ENCODE results near the gene AP5Z1. TPM values are rescaled to one million over a fixed set of nuclear protein-coding genes. Genes with fewer than 3 reads are reported as not detected.
"Not testable (repeated sequence)": the region's sequence is repeated elsewhere in the genome, so short reads cannot be mapped to it uniquely, and the experiment has no call there.

The AP5Z1 gene
- total RNA-seq, 1 experiment from 2014 or later = 26.5 TPM

DNA sequence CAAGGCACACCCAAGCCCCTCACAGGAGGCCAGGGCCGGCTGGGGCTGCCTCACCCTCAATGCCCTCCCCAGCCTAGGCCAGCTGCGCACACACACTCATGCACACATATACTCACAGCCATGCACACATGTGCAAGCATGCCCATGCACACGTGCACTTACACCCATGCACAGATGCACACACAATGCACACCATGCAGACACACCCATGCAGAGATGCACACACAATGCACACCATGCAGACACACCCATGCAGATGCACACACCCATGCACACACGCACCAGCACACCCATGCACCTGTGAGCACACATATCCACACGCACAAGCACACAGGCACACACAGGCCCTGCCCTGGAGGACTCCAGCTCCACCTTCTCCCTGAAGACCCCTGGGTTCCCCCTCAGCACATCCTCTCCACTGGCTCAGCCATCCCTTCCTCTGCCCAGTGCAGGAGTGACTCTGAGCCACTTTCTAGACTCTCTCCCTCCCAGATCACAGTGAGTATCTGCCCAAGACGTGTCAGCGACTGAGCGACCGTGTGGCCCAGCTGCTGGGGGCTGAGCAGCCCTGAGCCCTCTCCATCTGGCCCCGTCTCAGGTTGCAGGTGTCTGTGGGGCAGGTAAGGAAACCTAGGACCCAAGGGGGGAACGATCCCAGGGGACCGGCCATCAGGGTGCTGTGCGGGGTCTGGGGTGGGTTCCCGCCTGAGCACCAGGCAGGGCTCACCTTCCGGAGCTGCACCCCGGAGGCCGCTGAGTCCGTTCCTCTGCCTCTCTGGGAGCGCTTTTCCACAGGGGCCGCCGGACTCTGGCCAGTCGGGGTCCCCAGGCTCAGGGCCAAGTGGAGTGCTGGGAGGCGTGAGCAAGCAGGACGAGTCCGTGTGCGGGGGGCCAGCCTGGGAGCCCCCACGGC lies 25.8 kb downstream of the AP5Z1 start:
- H3K36me3 Mint-ChIP-seq (ENCODE audit: insufficient read depth, unreplicated experiment) = peaks cover 10% of the 10 kb centered on the region
- CTCF ChIA-PET = interaction anchor here (0.8 kb wide), 1 partner anchor 14 kb away, joined by 4 read pairs; no protein-coding TSS in a partner anchor
- no peak overlapping the region for H3K4me3 Mint-ChIP-seq (ENCODE audit: unreplicated experiment)
- POLR2A ChIA-PET = no interaction called here
- peaks cover 1% of the 10 kb centered on the region for H3K27me3 Mint-ChIP-seq (ENCODE audit: insufficient read depth, unreplicated experiment)
- no peak overlapping the region for H3K27ac Mint-ChIP-seq (ENCODE audit: low read depth, unreplicated experiment)
- no TSS peak for BruUV-seq (replicated peaks)
- intact Hi-C loops (cut with micrococcal nuclease) = no loop called here
- no peak for DNase-seq (ENCODE audit: unreplicated experiment)
- no peaks in the 10 kb centered on the region for H3K4me1 Mint-ChIP-seq (ENCODE audit: insufficient read depth, unreplicated experiment)
- TF ChIP-seq, protein P1, sequence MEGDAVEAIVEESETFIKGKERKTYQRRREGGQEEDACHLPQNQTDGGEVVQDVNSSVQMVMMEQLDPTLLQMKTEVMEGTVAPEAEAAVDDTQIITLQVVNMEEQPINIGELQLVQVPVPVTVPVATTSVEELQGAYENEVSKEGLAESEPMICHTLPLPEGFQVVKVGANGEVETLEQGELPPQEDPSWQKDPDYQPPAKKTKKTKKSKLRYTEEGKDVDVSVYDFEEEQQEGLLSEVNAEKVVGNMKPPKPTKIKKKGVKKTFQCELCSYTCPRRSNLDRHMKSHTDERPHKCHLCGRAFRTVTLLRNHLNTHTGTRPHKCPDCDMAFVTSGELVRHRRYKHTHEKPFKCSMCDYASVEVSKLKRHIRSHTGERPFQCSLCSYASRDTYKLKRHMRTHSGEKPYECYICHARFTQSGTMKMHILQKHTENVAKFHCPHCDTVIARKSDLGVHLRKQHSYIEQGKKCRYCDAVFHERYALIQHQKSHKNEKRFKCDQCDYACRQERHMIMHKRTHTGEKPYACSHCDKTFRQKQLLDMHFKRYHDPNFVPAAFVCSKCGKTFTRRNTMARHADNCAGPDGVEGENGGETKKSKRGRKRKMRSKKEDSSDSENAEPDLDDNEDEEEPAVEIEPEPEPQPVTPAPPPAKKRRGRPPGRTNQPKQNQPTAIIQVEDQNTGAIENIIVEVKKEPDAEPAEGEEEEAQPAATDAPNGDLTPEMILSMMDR (IDR thresholded peaks at IDR 0.05; ENCODE audit: unreplicated experiment) = no peak
- H3K9me3 Mint-ChIP-seq (ENCODE audit: unreplicated experiment) = no peaks in the 10 kb centered on the region

- Mint-ChIP-seq H3K4me1 (ENCODE audit: insufficient read depth, unreplicated experiment) (no peaks in the 10 kb centered on the region), H3K4me3 (ENCODE audit: unreplicated experiment) (no peak overlapping the region), H3K36me3 (ENCODE audit: insufficient read depth, unreplicated experiment) (peaks cover 10% of the 10 kb centered on the region), H3K9me3 (ENCODE audit: unreplicated experiment) (no peaks in the 10 kb centered on the region), H3K27me3 (ENCODE audit: insufficient read depth, unreplicated experiment) (peaks cover 8% of the 10 kb centered on the region), H3K27ac (ENCODE audit: low read depth, unreplicated experiment) (no peak overlapping the region)
- TF ChIP-seq, protein P1 (IDR thresholded peaks at IDR 0.05; ENCODE audit: unreplicated experiment) = no peak
- ChIA-PET POLR2A (no interaction called here), CTCF (no interaction called here)
- BruUV-seq (replicated peaks) = no TSS peak
- no peak for DNase-seq (ENCODE audit: unreplicated experiment)
- intact Hi-C loops (cut with micrococcal nuclease) = no loop called here
Measured at GRCh38 chr7:4801839-4802231, 26.4 kb downstream of the AP5Z1 start.

DNA sequence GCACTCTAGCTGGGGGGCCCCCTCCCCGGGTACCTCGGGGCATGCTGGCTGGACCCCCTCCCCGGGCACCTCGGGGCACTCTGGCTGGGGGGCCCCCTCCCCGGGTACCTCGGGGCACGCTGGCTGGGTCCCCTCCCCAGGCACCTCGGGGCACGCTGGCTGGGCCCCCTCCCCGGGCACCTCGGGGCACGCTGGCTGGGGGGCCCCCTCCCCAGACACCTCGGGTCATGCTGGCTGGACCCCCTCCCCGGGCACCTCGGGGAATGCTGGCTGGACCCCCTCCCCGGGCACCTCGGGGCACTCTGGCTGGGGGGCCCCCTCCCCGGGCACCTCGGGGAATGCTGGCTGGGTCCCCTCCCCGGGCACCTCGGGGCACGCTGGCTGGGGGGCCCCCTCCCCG lies 27.2 kb downstream of the AP5Z1 start:
- H3K27ac Mint-ChIP-seq (ENCODE audit: low read depth, unreplicated experiment); BruUV-seq (replicated peaks); intact Hi-C loops (cut with micrococcal nuclease); DNase-seq (ENCODE audit: unreplicated experiment); CTCF ChIA-PET; H3K4me1 Mint-ChIP-seq (ENCODE audit: insufficient read depth, unreplicated experiment); POLR2A ChIA-PET; H3K9me3 Mint-ChIP-seq (ENCODE audit: unreplicated experiment); H3K4me3 Mint-ChIP-seq (ENCODE audit: unreplicated experiment): not testable (repeated sequence)
- Mint-ChIP-seq H3K27me3 (ENCODE audit: insufficient read depth, unreplicated experiment) (peaks cover 15% of the 10 kb centered on the region), H3K36me3 (ENCODE audit: insufficient read depth, unreplicated experiment) (peaks cover 10% of the 10 kb centered on the region)

GRCh38 chr7:4803397-4804241 lies 28.2 kb downstream of the AP5Z1 start:
- no peaks in the 10 kb centered on the region for H3K4me1 Mint-ChIP-seq (ENCODE audit: insufficient read depth, unreplicated experiment)
- H3K36me3 Mint-ChIP-seq (ENCODE audit: insufficient read depth, unreplicated experiment) = peaks cover 6% of the 10 kb centered on the region

More at GRCh38 chr7:4803397-4804241, 28.2 kb downstream of the AP5Z1 start:
- no peak for DNase-seq (ENCODE audit: unreplicated experiment)
- H3K27ac Mint-ChIP-seq (ENCODE audit: low read depth, unreplicated experiment) = no peak overlapping the region
- intact Hi-C loops (cut with micrococcal nuclease) = no loop called here
- no peaks in the 10 kb centered on the region for H3K9me3 Mint-ChIP-seq (ENCODE audit: unreplicated experiment)
- POLR2A ChIA-PET = no interaction called here
- CTCF ChIA-PET = no interaction called here
- H3K27me3 Mint-ChIP-seq (ENCODE audit: insufficient read depth, unreplicated experiment) = peaks cover 25% of the 10 kb centered on the region
- no TSS peak for BruUV-seq (replicated peaks)
- TF ChIP-seq, protein P1 (IDR thresholded peaks at IDR 0.05; ENCODE audit: unreplicated experiment) = no peak
- no peak overlapping the region for H3K4me3 Mint-ChIP-seq (ENCODE audit: unreplicated experiment)

Data from MCF 10A (cell line).